Uterus (tissue), 2 donors: ENCODE data around the gene TEX14.

Experiments
- POLR2A ChIP-seq, 2 donors: fragments of 450-650 bp; IDR thresholded peaks; one replicate each; pipeline ENCODE4 v1.6.1; 2016; ENCODE audit warnings: antibody characterized with exemption in 2 of 2, mild to moderate bottlenecking in 1 of 2, moderate library complexity in 1 of 2
- TF ChIP-seq, protein P1 (sequence below), 4 experiments: fragments of 200-600 bp in 2 of 4; fragments of 450-650 bp in 2 of 4; sonication (generic) in 2 of 4; IDR thresholded peaks; one replicate each; pipeline ENCODE4 v1.5.1; 2016 to 2019; ENCODE audit warnings: antibody characterized with exemption in 4 of 4, mild to moderate bottlenecking in 2 of 4, moderate library complexity in 1 of 4

GRCh38 chr17:58637011-58637570 lies 54.8 kb downstream of the TEX14 start:
- TF ChIP-seq, protein P1, sequence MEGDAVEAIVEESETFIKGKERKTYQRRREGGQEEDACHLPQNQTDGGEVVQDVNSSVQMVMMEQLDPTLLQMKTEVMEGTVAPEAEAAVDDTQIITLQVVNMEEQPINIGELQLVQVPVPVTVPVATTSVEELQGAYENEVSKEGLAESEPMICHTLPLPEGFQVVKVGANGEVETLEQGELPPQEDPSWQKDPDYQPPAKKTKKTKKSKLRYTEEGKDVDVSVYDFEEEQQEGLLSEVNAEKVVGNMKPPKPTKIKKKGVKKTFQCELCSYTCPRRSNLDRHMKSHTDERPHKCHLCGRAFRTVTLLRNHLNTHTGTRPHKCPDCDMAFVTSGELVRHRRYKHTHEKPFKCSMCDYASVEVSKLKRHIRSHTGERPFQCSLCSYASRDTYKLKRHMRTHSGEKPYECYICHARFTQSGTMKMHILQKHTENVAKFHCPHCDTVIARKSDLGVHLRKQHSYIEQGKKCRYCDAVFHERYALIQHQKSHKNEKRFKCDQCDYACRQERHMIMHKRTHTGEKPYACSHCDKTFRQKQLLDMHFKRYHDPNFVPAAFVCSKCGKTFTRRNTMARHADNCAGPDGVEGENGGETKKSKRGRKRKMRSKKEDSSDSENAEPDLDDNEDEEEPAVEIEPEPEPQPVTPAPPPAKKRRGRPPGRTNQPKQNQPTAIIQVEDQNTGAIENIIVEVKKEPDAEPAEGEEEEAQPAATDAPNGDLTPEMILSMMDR (IDR thresholded peaks at IDR 0.05): no peak
- TF ChIP-seq POLR2A (IDR thresholded peaks at IDR 0.05): no peak
